ENCODE results near the gene ROBO1. TPM values are rescaled to one million over a fixed set of nuclear protein-coding genes. Genes with fewer than 3 reads are reported as not detected.
A peak's percentile ranks its signal among the peaks of the same experiment; 100 is the strongest.

ROBO1 gene
- polyA plus RNA-seq, 1 donor (not counting 4 experiments of a cell fraction or from before 2014, with no cell fraction given): 27.1 TPM

- Histone ChIP-seq H3K36me3 (ENCODE audit: control insufficient read depth in 2 of 2, extremely low read depth in 1 of 2, insufficient read depth in 2 of 2, low read length in 2 of 2) (no peaks in the 10 kb centered on the region), H3K9me1 (ENCODE audit: control insufficient read depth, extremely low read depth, insufficient read depth, low read length) (no peaks in the 10 kb centered on the region), H3K9me3 (ENCODE audit: control insufficient read depth, low read depth, low read length) (no peaks in the 10 kb centered on the region), H3K27me3 (ENCODE audit: control insufficient read depth, extremely low read depth, insufficient read depth, low read length) (peaks cover 27% of the 10 kb centered on the region), H3K9ac (ENCODE audit: control insufficient read depth, extremely low read depth, insufficient read depth, low read length) (no peak overlapping the region), H2AFZ (ENCODE audit: control insufficient read depth, low read length) (no peak overlapping the region), H4K20me1 (ENCODE audit: control insufficient read depth, extremely low read depth, insufficient read depth, low read length) (no peaks in the 10 kb centered on the region), H3K4me3 (ENCODE audit: control insufficient read depth in 2 of 3, extremely low read depth in 1 of 3, insufficient read depth in 2 of 3, low read depth in 1 of 3, low read length in 3 of 3) (no peak overlapping the region), H3K4me2 (ENCODE audit: control insufficient read depth, extremely low read depth, insufficient read depth, low read depth, low read length) (no peak overlapping the region), H3K27ac (ENCODE audit: control insufficient read depth, insufficient read depth, low read length) (no peak overlapping the region), H3K79me2 (ENCODE audit: control insufficient read depth, insufficient read depth, low read length) (no peaks in the 10 kb centered on the region), H3K4me1 (ENCODE audit: control insufficient read depth, extremely low read depth, insufficient read depth, low read length) (no peaks in the 10 kb centered on the region)
- dilution Hi-C loops (cut with MboI; ENCODE audit: extremely low pct_ligation_motif_present, low sequenced_read_pairs): no loop called here
- no peak for TF ChIP-seq CTCF (optimal IDR thresholded peaks at IDR 0.05 in 1 of 3, IDR thresholded peaks at IDR 0.05 in 1 of 3, conservative IDR thresholded peaks at IDR 0.05 in 1 of 3; ENCODE audit: extremely low read depth in 1 of 3, insufficient read depth in 2 of 3, low read length in 3 of 3)
- no peak for TF ChIP-seq EZH2 (IDR thresholded peaks at IDR 0.05; ENCODE audit: low read length)
- no peak for DNase-seq (ENCODE audit: low read depth, low spot score)
- FAIRE-seq: no peak
These were observed 1.4 kb upstream of the ROBO1 start for GRCh38 chr3:79769229-79769628.

GRCh38 chr3:79767194-79767904, 449 bp downstream of the ROBO1 start:
- Histone ChIP-seq H3K27ac (ENCODE audit: control insufficient read depth, insufficient read depth, low read length) (no peak overlapping the region), H3K9me1 (ENCODE audit: control insufficient read depth, extremely low read depth, insufficient read depth, low read length) (no peaks in the 10 kb centered on the region), H4K20me1 (ENCODE audit: control insufficient read depth, extremely low read depth, insufficient read depth, low read length) (no peaks in the 10 kb centered on the region), H3K4me1 (ENCODE audit: control insufficient read depth, extremely low read depth, insufficient read depth, low read length) (no peaks in the 10 kb centered on the region), H3K9ac (ENCODE audit: control insufficient read depth, extremely low read depth, insufficient read depth, low read length) (no peak overlapping the region), H2AFZ (ENCODE audit: control insufficient read depth, low read length) (no peak overlapping the region), H3K27me3 (ENCODE audit: control insufficient read depth, extremely low read depth, insufficient read depth, low read length) (peaks cover 27% of the 10 kb centered on the region), H3K4me2 (ENCODE audit: control insufficient read depth, extremely low read depth, insufficient read depth, low read depth, low read length) (no peak overlapping the region), H3K36me3 (ENCODE audit: control insufficient read depth in 2 of 2, extremely low read depth in 1 of 2, insufficient read depth in 2 of 2, low read length in 2 of 2) (no peaks in the 10 kb centered on the region), H3K4me3 (ENCODE audit: control insufficient read depth in 2 of 3, extremely low read depth in 1 of 3, insufficient read depth in 2 of 3, low read depth in 1 of 3, low read length in 3 of 3) (no peak overlapping the region), H3K9me3 (ENCODE audit: control insufficient read depth, low read depth, low read length) (no peaks in the 10 kb centered on the region), H3K79me2 (ENCODE audit: control insufficient read depth, insufficient read depth, low read length) (no peaks in the 10 kb centered on the region)
- TF ChIP-seq CTCF (optimal IDR thresholded peaks at IDR 0.05 in 1 of 3, IDR thresholded peaks at IDR 0.05 in 1 of 3, conservative IDR thresholded peaks at IDR 0.05 in 1 of 3; ENCODE audit: extremely low read depth in 1 of 3, insufficient read depth in 2 of 3, low read length in 3 of 3): no peak
- peak; percentile 71 for TF ChIP-seq EZH2 (IDR thresholded peaks at IDR 0.05; ENCODE audit: low read length)
- no peak for DNase-seq (ENCODE audit: low read depth, low spot score)
- dilution Hi-C loops (cut with MboI; ENCODE audit: extremely low pct_ligation_motif_present, low sequenced_read_pairs): no loop called here
- FAIRE-seq: no peak
